Heart right ventricle (tissue), 16 donors: ENCODE results near the gene KRTAP10-1. TPM values are rescaled to one million over a fixed set of nuclear protein-coding genes. Genes with fewer than 3 reads are reported as not detected.
"Not testable (repeated sequence)": the region's sequence is repeated elsewhere in the genome, so short reads cannot be mapped to it uniquely, and the experiment has no call there.

Source experiments
- ATAC-seq, 8 donors: fragments of 200-7000 bp; cut with Tn5 transposase; one replicate each; pipeline ENCODE4 v1.9.1; 2020; ENCODE audit warnings: mild to moderate bottlenecking in 8 of 8, moderate library complexity in 8 of 8, moderate number of reproducible peaks in 1 of 8
- DNase-seq, 2 donors: peaks; one replicate each; pipeline ENCODE4 v3.0.0-alpha.2; 2020
- H3K27ac ChIP-seq, 10 donors: fragments of 200-600 bp; sonication (generic) in 2 of 10; one replicate each; pipeline versions ENCODE4 v1.5.0 to v1.8.0; 2020 to 2022; ENCODE audit warnings: mild to moderate bottlenecking in 3 of 10
- H3K27me3 ChIP-seq, 7 donors: fragments of 200-600 bp; one replicate each; pipeline ENCODE4 v1.8.0; 2021 to 2022; ENCODE audit warnings: mild to moderate bottlenecking in 2 of 7
- H3K36me3 ChIP-seq, 9 donors: fragments of 200-600 bp; sonication (generic) in 1 of 9; one replicate each; pipeline versions ENCODE4 v1.5.0 to v1.8.0; 2020 to 2022; ENCODE audit warnings: mild to moderate bottlenecking in 2 of 9
- H3K4me1 ChIP-seq, 9 donors: fragments of 200-600 bp; sonication (generic) in 1 of 9; one replicate each; pipeline versions ENCODE4 v1.5.0 to v1.8.0; 2020 to 2022; ENCODE audit warnings: mild to moderate bottlenecking in 4 of 9
- H3K4me3 ChIP-seq, 10 donors: fragments of 200-600 bp; sonication (generic) in 2 of 10; one replicate each; pipeline versions ENCODE4 v1.5.0 to v1.8.0; 2020 to 2022; ENCODE audit warnings: mild to moderate bottlenecking in 7 of 10, moderate library complexity in 2 of 10
- H3K9me3 ChIP-seq, 11 donors: fragments of 200-600 bp in 10 of 11; sonication (generic) in 2 of 11; one replicate each; pipeline versions ENCODE4 v1.5.0 to v1.8.0; 2013 to 2022; ENCODE audit warnings: mild to moderate bottlenecking in 2 of 11, control low read depth in 1 of 11, moderate library complexity in 1 of 11
- CTCF ChIP-seq, 9 donors: fragments of 200-600 bp; sonication (generic) in 2 of 9; IDR thresholded peaks; one replicate each; pipeline versions ENCODE4 v1.5.0 to v1.8.0; 2021 to 2022; ENCODE audit warnings: antibody characterized with exemption in 9 of 9, mild to moderate bottlenecking in 5 of 9, moderate library complexity in 1 of 9
- WGBS, 2 donors: extraction: QIAGEN DNeasy Blood & Tissue Kit; methylation state at CpG; one replicate each; pipeline ENCODE4 v1.1.7; 2013; ENCODE audit warnings: inconsistent platforms in 1 of 2; 5-methylcytosine and 5-hydroxymethylcytosine counted together
- intact Hi-C, 10 donors: fragments of 100-400 bp; cut with DNase I; formaldehyde crosslinking; loops; one replicate each; pipeline versions ENCODE4 v1.11.1 to v1.14.2; 2022
- polyA plus RNA-seq, 2 donors: library from polyadenylated mRNA; stranded (reverse); fragments of 200-250 nt; gene quantifications; one replicate each; pipeline ENCODE4 v1.2.3, GENCODE V29; 2013
- total RNA-seq, 10 donors: library from RNA; stranded (reverse); fragmentation: NEBNext Ultra II Directional in 3 of 10; extraction: Animal tissue kit (Norgen Biotek cat#: 25700) in 3 of 10; gene quantifications; one replicate each; pipeline versions ENCODE4 v1.2.1 to v1.2.4, GENCODE V29; 2021 to 2023
- donor health status: Arrhythmogenic right ventricular cardiomyopathy.
- donor health status: ischemic (EF 13 %, LVEDD 7.1; RV severe dilation, severe dysfunction).
- donor health status: healthy with polysubstance abuse.
- donor health status: DM: no; HTN: yes; CAD: no.
- donor health status: DM: no; HTN: no; CAD: no.
- donor health status: ischemic (EF 25% LVEDD 6.9; RV normal size, moderate dysfunction).
- donor health status: ischemic (EF 25% LVEDD 5.7; RV mildly dilated, moderate dysfunction).
- donor health status: healthy.
- donor health status: DM: yes; HTN: yes; CAD: no.
- donor health status: Ischemic cardiomyopathy.
- donor health status: ischemic (EF 35%, LVEDD 5.7; RV mildly dilated, moderate dysfunction).
- donor health status: nonischemic (EF 11% LVEDD 7.7; RV severe dilation, severe dysfunction).
- donor health status: DM: yes; HTN: yes; CAD: no.
- donor health status: PGD.
- donor health status: ischemic (EF 29% LVEDD 5.4; RV normal size, mild dysfunction).
- donor health status: nonischemic (EF 23%, LVEDD 6.1; RV moderate dilation, normal function).

Gene KRTAP10-1
- total and polyA plus RNA-seq, 12 donors = not detected

GRCh38 chr21:44503901-44504399 lies 36.0 kb downstream of the KRTAP10-1 start:
- no peak for TF ChIP-seq CTCF (IDR thresholded peaks at IDR 0.05)
- no peaks in the 10 kb centered on the region for H3K4me1 ChIP-seq
- H3K9me3 ChIP-seq = no peaks in the 10 kb centered on the region
- H3K4me3 ChIP-seq = no peak overlapping the region
- peaks cover 0 to 45% (median 12%) of the 10 kb centered on the region in 7 donors for H3K27me3 ChIP-seq
- ATAC-seq (no peak), DNase-seq (no peak)
- no peaks in the 10 kb centered on the region for H3K36me3 ChIP-seq
- intact Hi-C loops = no loop called here
- H3K27ac ChIP-seq = no peak overlapping the region
- WGBS, 2 donors = 57 to 64% methylated on average over 20 of the region's 20 CpGs

GRCh38 chr21:44503006-44503889 lies 36.7 kb downstream of the KRTAP10-1 start:
- ATAC-seq, H3K9me3 ChIP-seq, H3K4me3 ChIP-seq, H3K4me1 ChIP-seq, intact Hi-C loops, H3K36me3 ChIP-seq, DNase-seq, H3K27ac ChIP-seq: not testable (repeated sequence)
- WGBS, 2 donors = 75 to 79% methylated on average over 43 to 44 of the region's 44 CpGs
- peaks cover 0 to 45% (median 6%) of the 10 kb centered on the region in 7 donors for H3K27me3 ChIP-seq

- intact Hi-C loops = no loop called here
- no peak overlapping the region for H3K27ac ChIP-seq
- no peak for TF ChIP-seq CTCF (IDR thresholded peaks at IDR 0.05)
Measured at GRCh38 chr21:44502171-44502958, 37.6 kb downstream of the KRTAP10-1 start.

GRCh38 chr21:44500111-44500510 lies 39.9 kb downstream of the KRTAP10-1 start:
- intact Hi-C loops = no loop called here
- H3K27ac ChIP-seq = no peak overlapping the region
- DNase-seq (no peak), ATAC-seq (no peak)
- H3K27me3 ChIP-seq = peaks cover 0 to 40% (median 6%) of the 10 kb centered on the region in 7 donors
- no peaks in the 10 kb centered on the region for H3K9me3 ChIP-seq
- H3K4me3 ChIP-seq = no peak overlapping the region
- peaks cover 0 to 29% (median 18%) of the 10 kb centered on the region in 9 donors for H3K4me1 ChIP-seq
- H3K36me3 ChIP-seq = no peaks in the 10 kb centered on the region
- no peak for TF ChIP-seq CTCF (IDR thresholded peaks at IDR 0.05)
- WGBS, 2 donors = 87 to 89% methylated on average over 19 of the region's 19 CpGs

More at GRCh38 chr21:44502171-44502958, 37.6 kb downstream of the KRTAP10-1 start:
- DNase-seq (no peak), ATAC-seq (no peak)
- Histone ChIP-seq H3K9me3 (no peaks in the 10 kb centered on the region), H3K4me3 (no peak overlapping the region), H3K27me3 (peaks cover 0 to 40% (median 6%) of the 10 kb centered on the region in 7 donors), H3K4me1 (peaks cover 0 to 7% (median 4%) of the 10 kb centered on the region in 9 donors), H3K36me3 (no peaks in the 10 kb centered on the region)
- WGBS, 2 donors = 86 to 89% methylated on average over 27 of the region's 27 CpGs
